MG63 (cell line): Measurements from ENCODE around the gene RPL36. TPM values are rescaled to one million over a fixed set of nuclear protein-coding genes. Genes with fewer than 3 reads are reported as not detected.
"Not testable (repeated sequence)": the region's sequence is repeated elsewhere in the genome, so short reads cannot be mapped to it uniquely, and the experiment has no call there.

ENCODE experiments used
- DNase-seq: peaks from one replicate; pipeline ENCODE4 v3.0.0-alpha.2; 2020
- H3K27me3 ChIP-seq: fragments of 250-450 bp; sonication (Bioruptor Pico); 2 replicates; pipeline ENCODE4 v1.5.1; 2020; ENCODE audit warnings: mild to moderate bottlenecking, moderate library complexity
- H3K36me3 ChIP-seq: fragments of 250-450 bp; sonication (Bioruptor Pico); 2 replicates; pipeline ENCODE4 v1.5.1; 2020; ENCODE audit warnings: mild to moderate bottlenecking, moderate library complexity
- H3K4me3 ChIP-seq: fragments of 250-450 bp; sonication (Bioruptor Pico); 2 replicates; pipeline ENCODE4 v1.5.1; 2020; ENCODE audit warnings: mild to moderate bottlenecking, moderate library complexity
- H3K9me3 ChIP-seq: fragments of 250-450 bp; sonication (Bioruptor Pico); 2 replicates; pipeline ENCODE4 v1.5.1; 2020; ENCODE audit warnings: mild to moderate bottlenecking, moderate library complexity
- total RNA-seq: library from RNA; depleted of rRNA; stranded (reverse); fragments of >200 nt; shearing (Covaris generic); gene quantifications from 2 replicates; pipeline ENCODE4 v1.2.3, GENCODE V29; 2014; ENCODE audit warnings: low replicate concordance; rRNA removed

RPL36 gene
- total RNA-seq, 1 experiment from 2014 or later = 562 TPM

DNA sequence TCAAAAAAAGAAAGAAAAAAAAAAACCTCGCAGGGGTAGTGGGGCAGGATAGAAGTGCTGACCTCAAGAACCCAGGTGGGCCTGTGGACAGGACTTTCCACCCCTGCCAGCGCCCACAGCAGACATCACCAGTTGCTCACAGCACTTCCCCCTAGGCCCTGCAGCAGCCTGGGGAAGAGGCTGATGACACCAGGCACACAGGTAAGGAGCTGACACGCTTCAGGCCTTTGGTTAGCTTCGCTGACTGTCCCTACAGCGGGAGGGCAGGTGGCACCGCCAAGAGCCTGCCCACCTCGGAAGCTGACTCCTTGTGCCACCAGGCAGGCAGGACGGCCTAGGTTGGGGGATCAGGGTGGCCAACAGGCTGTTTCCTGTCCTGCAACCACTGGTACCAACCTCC lies 20.9 kb downstream of the RPL36 start:
- DNase-seq = no peak
- H3K36me3 ChIP-seq = peaks cover 19% of the 10 kb centered on the region
- no peak overlapping the region for H3K4me3 ChIP-seq
- H3K9me3 ChIP-seq = no peaks in the 10 kb centered on the region
- H3K27me3 ChIP-seq = no peaks in the 10 kb centered on the region

DNA sequence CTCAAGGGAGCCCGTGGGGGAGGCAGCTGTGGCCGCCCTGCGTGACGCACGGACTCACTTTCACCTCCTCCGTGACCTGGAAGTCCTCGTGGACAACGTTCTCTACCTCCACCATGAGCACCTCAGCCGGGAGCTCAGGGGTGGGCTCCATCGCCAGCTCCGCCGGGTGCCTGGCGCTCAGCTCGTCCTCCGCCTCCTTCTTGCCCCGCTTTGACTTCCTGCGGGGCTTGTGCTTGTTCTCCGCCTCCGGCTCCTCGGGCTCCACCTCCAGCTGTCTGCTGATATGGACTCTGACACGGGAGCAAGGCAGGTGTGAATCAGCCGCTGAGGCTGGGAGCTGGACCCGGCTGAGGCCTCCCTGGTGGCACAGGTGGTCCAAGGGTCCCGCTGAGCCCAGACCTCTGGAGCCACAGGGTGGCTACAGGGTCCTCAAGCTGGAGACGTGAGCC lies 21.6 kb downstream of the RPL36 start:
- no peaks in the 10 kb centered on the region for H3K9me3 ChIP-seq
- H3K27me3 ChIP-seq = no peaks in the 10 kb centered on the region
- H3K36me3 ChIP-seq = peaks cover 14% of the 10 kb centered on the region
- H3K4me3 ChIP-seq = no peak overlapping the region
- DNase-seq = no peak

DNA sequence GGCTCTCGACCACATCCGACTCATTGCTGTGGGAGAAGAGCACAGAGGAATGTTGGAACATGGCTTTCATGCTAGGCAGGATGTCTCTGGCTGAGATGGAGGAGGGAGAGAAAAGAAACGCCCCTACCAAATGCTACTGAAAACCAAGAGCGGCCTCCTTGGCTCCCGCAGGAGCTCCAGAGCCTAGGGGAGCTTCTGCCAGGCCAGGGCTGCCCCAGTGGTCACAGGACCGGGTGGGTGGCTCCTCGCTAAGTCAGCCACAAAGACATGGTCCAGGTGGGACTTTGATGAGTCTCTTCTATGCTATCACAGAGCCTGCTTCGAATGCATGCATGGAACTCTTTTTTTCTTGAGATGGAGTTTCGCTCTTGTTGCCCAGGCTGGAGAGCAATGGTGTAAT lies 23.1 kb downstream of the RPL36 start:
- DNase-seq = no peak
- no peaks in the 10 kb centered on the region for H3K27me3 ChIP-seq
- H3K36me3 ChIP-seq = peaks cover 20% of the 10 kb centered on the region
- no peak overlapping the region for H3K4me3 ChIP-seq
- no peaks in the 10 kb centered on the region for H3K9me3 ChIP-seq

DNA sequence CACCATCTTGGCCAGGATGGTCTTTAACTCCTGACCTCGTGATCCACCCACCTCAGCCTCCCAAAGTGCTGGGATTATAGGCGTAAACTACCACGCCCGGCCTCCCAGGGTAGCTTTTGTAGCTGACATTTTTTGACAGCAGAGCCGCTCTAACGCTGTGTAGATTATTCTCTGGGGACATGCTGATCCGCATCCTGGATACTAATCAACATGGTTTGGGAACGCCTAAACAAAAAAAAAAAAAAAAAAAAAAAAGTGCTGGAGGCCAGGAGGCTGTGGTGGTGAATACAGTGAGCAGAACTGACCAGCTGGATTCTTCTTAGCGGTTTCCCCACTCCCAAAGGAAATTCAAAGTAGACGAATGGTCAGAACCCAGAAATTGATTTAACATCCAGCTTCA lies 24.7 kb downstream of the RPL36 start:
- Histone ChIP-seq H3K4me3 (no peak overlapping the region), H3K9me3 (no peaks in the 10 kb centered on the region), H3K36me3 (peaks cover 20% of the 10 kb centered on the region), H3K27me3 (no peaks in the 10 kb centered on the region)
- no peak for DNase-seq

DNA sequence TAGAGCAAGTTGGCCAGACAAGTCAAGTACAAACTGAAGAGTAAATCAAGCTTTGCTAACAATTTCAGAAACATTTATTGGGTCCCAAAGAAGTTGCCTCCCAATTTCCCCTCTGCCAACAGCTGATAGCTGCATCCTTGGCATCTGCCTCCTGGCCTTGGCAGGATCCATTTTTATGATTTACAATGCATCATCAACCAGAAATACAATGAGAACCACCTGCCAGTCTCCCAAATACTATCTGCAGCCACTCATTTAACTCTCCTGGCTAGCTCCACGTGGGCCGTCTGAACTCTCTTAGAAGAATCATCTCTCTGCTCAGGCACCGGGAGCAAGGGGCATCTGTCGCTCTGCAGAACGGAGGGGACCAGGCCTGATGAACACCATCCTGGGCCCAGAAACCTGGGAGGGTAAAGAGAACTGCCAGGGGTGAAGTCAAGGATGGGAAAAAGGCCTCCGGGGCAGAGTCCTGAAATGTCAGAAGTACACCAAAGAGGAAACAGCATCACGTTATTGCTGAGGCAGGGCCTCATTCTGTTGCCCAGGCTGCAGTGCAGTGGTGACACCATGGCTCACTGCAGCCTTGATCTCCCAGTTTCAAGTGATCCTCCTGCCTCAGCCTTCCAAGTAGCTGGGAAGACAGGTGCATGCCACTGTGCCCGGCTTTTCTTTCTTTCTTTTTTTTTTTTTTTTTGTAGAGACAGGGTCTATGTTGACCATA lies 27.3 kb downstream of the RPL36 start:
- H3K4me3 ChIP-seq = no peak overlapping the region
- H3K9me3 ChIP-seq = no peaks in the 10 kb centered on the region
- no peak for DNase-seq
- peaks cover 20% of the 10 kb centered on the region for H3K36me3 ChIP-seq
- no peaks in the 10 kb centered on the region for H3K27me3 ChIP-seq

DNA sequence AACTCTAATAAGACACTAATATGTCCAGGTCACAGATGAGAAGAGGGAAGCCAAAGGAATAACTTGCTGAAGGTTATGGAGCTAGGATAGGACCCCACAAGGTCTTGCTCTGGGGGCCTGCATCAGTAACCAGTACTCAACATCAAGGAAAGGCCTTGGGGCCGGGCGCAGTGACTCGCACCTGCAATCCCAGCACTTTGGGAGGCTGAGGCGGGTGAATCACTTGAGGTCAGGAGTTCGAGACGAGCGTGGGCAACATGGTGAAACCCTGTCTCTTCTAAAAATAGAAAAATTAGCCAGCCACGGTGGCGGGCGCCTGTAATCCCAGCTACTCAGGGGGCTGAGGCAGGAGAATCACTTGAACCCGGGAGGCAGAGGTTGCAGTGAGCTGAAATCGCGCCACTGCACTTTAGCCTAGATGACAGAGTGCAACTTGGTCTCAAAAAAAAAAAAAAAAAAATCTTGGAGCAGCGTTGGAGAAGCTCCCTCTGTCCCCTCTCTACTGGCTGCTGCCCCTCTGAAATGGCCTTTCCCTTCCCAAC lies 28.0 kb downstream of the RPL36 start:
- Histone ChIP-seq H3K27me3 (no peaks in the 10 kb centered on the region), H3K9me3 (no peaks in the 10 kb centered on the region), H3K36me3 (peaks cover 18% of the 10 kb centered on the region), H3K4me3 (peak overlapping the region; percentile 72)
- DNase-seq = peak; percentile 47

DNA sequence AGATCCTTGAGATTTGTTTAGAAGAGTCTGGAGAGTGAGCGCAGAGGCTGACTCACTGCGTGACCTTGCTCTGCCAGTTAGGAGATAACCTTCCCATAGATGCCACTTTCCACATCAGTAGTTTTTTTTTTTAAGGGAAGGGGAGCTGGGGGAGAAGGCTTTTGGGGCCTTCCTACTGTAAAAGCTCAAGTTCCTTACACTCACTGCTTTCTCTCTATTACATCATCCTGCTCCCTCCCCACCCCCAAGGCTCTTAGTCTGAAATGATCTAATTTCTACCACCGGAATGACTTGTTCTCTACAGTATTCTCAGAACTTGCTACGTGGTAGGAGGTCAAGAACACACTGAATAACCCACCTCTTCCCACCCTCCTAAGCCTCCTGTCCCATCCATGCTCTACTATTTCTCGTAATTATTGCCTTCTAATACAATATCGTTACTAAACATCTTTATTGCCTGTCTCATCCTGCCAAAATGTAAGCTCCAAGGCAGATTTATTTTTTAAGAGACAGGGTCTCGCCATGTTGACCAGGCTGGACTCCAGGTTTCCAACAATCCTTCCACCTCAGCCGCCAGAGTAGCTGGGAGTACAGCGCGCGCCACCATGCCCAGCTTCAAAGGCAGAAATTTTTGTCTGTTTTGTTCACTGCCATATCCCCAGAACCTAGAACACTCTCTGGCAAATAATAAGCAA lies 28.6 kb downstream of the RPL36 start:
- H3K36me3 ChIP-seq = peaks cover 14% of the 10 kb centered on the region

DNA sequence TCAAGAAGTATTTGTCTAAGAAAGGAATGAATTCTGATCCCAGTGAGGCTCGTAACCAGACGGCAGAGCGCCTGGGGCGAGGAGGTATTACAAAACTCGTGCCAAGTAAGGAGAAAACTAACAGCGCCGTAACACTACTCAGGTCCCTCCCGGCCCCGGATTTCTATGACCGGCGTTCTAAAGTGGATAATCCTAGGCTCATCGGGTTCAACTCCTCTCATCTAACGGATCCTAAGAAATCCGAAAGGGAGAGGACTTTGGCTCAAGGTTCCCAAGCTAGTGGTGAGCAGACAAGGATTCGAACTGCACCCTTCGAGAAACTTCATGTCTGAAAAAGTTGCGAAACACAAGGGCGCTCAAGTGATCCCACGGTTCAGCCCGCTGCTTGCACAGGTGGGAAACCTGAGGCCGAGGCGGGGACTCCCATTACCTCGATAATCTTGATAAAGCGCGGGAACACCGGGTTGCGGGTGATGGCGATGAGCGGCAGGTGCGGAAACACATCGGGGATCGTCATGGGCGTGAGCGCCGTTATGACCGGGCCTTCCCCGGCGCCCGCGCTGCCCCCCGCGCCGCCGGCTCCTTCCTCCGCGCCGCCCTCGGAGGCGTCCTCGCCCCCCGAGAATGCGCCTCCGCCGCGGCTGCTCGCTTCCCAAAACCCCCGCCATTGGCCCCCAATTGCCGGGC lies 29.3 kb downstream of the RPL36 start:
- DNase-seq = no peak

More for the DNA sequence above, 28.6 kb downstream of the RPL36 start:
- peak; percentile 44 for DNase-seq
- Histone ChIP-seq H3K9me3 (no peaks in the 10 kb centered on the region), H3K27me3 (no peaks in the 10 kb centered on the region), H3K4me3 (peak overlapping the region; percentile 72)

DNA sequence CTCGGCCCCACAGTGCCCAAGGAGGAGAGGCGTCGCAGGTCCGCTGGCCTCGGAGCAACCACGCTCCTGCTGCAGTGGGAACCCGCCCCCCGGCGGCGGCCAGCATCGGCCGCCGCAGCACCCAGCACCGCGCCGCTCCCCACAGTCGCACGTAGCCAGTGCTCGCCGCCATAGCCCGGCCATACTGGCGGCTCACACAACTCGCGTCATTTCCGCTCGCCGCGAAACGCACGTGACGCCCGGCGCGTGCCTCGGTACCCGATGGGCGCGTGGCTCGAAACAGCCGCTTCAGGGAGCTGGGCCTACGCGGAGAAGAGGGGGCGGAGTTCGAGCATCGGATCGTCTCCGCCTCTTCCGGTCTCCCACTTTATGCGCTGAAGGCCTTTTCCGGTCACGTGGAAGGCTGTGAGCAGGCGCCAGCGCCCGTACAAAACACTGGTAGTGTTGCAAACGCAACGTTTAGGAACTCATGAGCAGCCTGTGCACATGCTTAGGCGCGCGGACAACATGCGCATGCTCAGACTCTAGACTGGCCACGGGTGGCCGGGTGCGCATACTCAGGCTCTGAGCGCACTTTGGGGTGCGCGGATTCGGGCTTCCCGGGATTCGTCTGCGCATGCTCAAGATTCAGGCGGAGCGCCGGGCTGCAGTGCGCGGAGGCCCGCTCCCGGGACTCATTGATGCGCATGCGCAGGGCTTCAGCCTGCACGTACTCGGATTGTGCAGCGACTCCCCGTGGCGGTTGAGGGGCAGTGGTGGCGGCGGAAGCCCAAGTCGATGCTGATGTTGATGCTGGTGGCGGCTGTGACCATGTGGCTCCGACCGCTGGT lies 30.1 kb downstream of the RPL36 start, which contains the start of the genes CATSPERD and LONP1:
Gene CATSPERD, plus strand, starts transcription at position 677 of the 830 bp plus-strand sequence. Its CDS starts 101 bp downstream, at position 778.
Gene LONP1, minus strand, starts transcription at position 186 of the 830 bp plus-strand sequence. Its CDS starts 14 bp downstream, at position 172.
- peaks cover 12% of the 10 kb centered on the region for H3K36me3 ChIP-seq
- no peaks in the 10 kb centered on the region for H3K27me3 ChIP-seq
- peak; percentile 94 for DNase-seq
- H3K9me3 ChIP-seq = no peaks in the 10 kb centered on the region
- peak within 1 kb of the TSS; percentile 72 for H3K4me3 ChIP-seq

More for the DNA sequence above, 29.3 kb downstream of the RPL36 start:
- H3K9me3 ChIP-seq = no peaks in the 10 kb centered on the region
- H3K27me3 ChIP-seq = no peaks in the 10 kb centered on the region
- H3K4me3 ChIP-seq = peak overlapping the region; percentile 72
- peaks cover 12% of the 10 kb centered on the region for H3K36me3 ChIP-seq

DNA sequence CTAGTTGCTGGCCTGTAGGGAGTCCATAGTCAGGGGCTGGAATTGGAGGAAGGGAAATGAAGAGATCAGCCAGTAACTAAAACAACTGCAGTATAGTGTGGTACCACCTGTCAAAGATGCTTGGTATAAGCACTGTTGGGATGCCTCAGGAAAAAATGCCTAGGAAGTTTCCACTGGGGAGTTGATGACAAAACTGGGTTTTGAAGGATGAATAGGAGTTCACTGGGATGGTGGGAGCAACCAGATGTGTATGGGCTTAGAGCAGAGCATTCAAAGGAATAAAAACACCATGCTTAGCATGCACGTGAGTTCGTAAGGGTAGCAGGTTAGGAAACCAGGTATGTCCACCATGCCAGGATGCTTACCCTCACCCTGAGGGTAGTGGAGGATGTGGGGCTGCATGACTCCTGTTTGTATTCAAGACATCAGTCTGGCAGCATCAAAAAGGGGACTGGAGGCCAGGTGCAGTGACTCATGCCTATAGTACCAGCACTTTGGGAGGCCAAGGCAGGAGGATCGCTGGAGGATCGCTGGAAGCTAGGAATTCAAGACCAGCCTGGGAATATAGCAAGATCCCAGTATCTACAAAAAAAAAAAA lies 37.5 kb downstream of the RPL36 start:
- Histone ChIP-seq H3K27me3 (no peaks in the 10 kb centered on the region), H3K4me3 (no peak overlapping the region), H3K9me3 (no peaks in the 10 kb centered on the region; the same call in 1 of the 2 replicates), H3K36me3 (no peaks in the 10 kb centered on the region)
- DNase-seq = no peak

DNA sequence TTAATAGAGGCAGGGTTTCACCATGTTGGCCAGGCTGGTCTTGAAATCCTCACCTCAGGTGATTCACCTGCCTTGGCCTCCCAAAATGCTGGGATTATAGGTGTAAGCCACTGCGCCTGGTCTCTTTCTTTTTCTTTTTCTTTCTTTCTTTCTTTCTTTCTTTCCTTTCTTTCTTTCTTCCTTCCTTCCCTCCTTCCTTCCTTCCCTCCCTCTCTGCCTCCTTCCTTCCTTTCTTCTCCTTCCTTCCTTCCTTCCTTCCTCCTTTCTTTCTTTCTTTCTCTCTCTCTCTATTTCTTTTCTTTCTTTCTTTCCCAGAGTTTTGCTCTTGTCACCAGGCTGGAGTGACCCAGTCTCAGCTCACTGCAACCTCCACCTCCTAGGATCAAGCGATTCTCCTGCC lies 43.1 kb downstream of the RPL36 start:
- DNase-seq, H3K36me3 ChIP-seq, H3K9me3 ChIP-seq, H3K27me3 ChIP-seq, H3K4me3 ChIP-seq: not testable (repeated sequence)

DNA sequence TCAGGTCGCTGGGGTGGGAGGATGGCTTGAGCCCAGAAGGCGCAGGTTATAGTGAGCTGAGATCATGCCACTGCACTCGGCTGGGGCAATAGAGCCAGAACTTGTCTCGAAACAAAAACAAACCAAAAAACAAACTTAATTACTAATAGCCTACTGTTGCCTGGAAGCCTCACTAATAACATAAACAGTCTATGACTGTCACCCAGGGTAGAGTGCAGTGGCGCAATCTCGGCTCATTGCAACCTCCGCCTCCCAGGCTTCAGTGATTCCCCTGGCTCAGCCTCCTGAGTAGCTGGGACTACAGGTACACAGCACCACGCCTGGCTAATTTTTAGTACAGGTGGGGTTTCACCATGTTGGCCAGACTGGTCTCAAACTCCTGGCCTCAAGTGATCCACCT lies 48.3 kb downstream of the RPL36 start:
- no peak for DNase-seq
- no peaks in the 10 kb centered on the region for H3K36me3 ChIP-seq
- H3K27me3 ChIP-seq = no peaks in the 10 kb centered on the region
- H3K9me3 ChIP-seq = no peaks in the 10 kb centered on the region
- no peak overlapping the region for H3K4me3 ChIP-seq

Other genes starting within 250 kb of the RPL36 start
- gene ZNRF4, start 234.9 kb upstream of the RPL36 start, total RNA-seq = not detected in 2 replicates
- gene TINCR, start 122.3 kb upstream of the RPL36 start, total RNA-seq = 0.10 and 0.23 TPM in 2 replicates
- 5.1 and 12.3 TPM in 2 replicates for gene SAFB2, start 67.5 kb upstream of the RPL36 start, total RNA-seq
- 22.8 and 33.0 TPM in 2 replicates for gene SAFB, start 67.2 kb upstream of the RPL36 start, total RNA-seq
- gene MICOS13, start 9.8 kb upstream of the RPL36 start, total RNA-seq = 21.8 and 75.4 TPM in 2 replicates
- 3.6 and 5.8 TPM in 2 replicates for gene HSD11B1L, start 9.3 kb upstream of the RPL36 start, total RNA-seq
- 45.3 and 79.2 TPM in 2 replicates for gene LONP1, start 29.9 kb downstream of the RPL36 start, total RNA-seq
- not detected in 2 replicates for gene CATSPERD, start 30.3 kb downstream of the RPL36 start, total RNA-seq
- 3.6 TPM in 1 of 2 replicates, not detected in the other for gene PRR22, start 94.5 kb downstream of the RPL36 start, total RNA-seq
- 54.1 and 61.0 TPM in 2 replicates for gene DUS3L, start 100.9 kb downstream of the RPL36 start, total RNA-seq
- 1.4 TPM in 1 of 2 replicates, not detected in the other for gene NRTN, start 114.8 kb downstream of the RPL36 start, total RNA-seq
- not detected in 2 replicates for gene FUT6, start 149.4 kb downstream of the RPL36 start, total RNA-seq
- not detected in 2 replicates for gene FUT3, start 161.2 kb downstream of the RPL36 start, total RNA-seq
- gene FUT5, start 180.2 kb downstream of the RPL36 start, total RNA-seq = not detected in 2 replicates
- 105 and 257 TPM in 2 replicates for gene NDUFA11, start 213.5 kb downstream of the RPL36 start, total RNA-seq
- gene VMAC, start 214.6 kb downstream of the RPL36 start, total RNA-seq = 1.8 and 4.5 TPM in 2 replicates
- gene CAPS, start 224.0 kb downstream of the RPL36 start, total RNA-seq = 0.30 and 0.36 TPM in 2 replicates